HG03378 (cell line): ENCODE measurements around the gene ITIH5.
"Not testable (repeated sequence)": the region's sequence is repeated elsewhere in the genome, so short reads cannot be mapped to it uniquely, and the experiment has no call there.

Experiments
- ATAC-seq: cut with Tn5 transposase; IDR thresholded peaks from one replicate; pipeline ENCODE4 v1.9.1; 2021; ENCODE audit warnings: mild to moderate bottlenecking, moderate library complexity; ENCODE audit not compliant: unreplicated experiment

Gene ITIH5

DNA sequence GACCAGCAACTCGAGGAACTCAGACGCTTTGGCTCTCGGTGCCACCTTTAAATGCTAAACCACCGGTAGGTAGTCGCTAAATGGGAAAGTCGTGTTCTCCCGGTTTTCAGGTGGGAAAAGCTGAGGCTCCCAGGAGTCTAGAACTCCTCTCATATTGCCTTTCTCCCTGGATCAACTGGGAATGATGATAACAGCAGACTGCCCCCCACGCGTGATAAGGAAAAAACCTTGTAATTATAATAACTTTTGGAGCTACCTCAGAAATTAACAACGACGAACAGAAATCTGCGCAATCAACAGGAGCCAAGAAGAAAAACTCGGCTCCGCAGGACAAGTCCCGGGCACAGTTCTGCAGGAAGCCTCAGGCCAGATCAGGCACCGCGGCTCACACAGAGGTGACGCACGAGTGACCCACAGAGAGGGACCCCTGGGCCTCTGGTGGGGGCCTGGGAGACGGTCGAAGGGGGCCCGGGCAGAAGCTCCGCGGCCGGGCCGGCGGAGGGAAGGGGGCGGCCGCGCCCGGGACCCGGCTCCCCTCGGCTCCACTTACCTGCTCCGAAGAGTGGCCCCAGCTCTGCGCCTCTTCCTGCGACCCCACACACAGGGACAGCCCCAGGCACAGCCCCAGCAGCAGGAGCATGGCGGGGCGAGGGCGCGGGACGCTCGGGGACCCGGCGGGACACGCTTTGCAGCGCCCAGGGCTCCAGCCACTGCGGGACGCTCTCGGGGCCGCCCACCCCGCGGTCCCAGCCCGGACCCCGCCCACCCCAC, at the start of gene ITIH5:
Gene ITIH5 (minus strand): TSS at position 714 of the 771 bp plus-strand sequence. CDS start 74 bp downstream, at position 640.
- no peak for ATAC-seq

GRCh38 chr10:7715515-7715914, 48.7 kb upstream of the ITIH5 start:
- ATAC-seq = no peak

GRCh38 chr10:7711075-7711474, 44.3 kb upstream of the ITIH5 start:
- ATAC-seq = not testable (repeated sequence)

GRCh38 chr10:7710446-7710845, 43.7 kb upstream of the ITIH5 start:
- ATAC-seq = no peak

DNA sequence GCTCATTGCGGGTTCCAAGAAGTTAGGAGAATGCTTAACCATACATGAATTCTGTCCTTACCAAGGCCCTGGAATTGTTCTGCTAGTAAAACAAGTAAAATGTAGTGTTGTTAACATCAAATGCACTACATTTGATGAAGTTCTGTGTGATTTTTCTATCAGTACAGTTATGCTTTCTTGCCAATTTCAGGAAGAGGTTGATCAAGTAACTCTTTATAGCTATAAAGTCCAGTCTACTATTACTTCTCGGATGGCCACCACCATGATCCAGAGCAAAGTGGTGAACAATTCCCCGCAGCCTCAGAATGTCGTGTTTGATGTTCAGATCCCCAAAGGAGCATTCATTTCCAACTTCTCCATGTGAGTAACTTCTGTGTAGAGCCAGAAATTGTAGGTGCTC, 42.1 kb upstream of the ITIH5 start:
- no peak for ATAC-seq

GRCh38 chr10:7707858-7708622, 41.3 kb upstream of the ITIH5 start:
- ATAC-seq = no peak

DNA sequence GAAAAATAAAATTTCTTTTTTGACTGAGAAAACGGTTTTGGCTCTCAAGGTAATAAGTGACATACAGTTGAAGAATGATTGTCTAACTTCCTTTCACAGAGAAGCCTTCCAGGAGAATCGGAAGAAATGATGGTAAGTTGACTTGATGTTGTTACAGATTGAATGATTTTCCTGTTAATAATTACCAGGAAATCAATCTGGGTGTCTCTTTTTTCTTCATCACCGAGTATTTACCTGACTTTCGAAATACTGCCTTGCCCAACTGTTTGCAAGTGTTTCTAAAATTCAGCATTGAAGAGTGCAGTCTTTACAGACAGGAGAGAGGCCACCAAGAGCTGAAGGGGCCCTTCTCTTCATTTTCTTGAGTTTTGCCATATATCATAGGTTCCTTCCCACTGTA, 40.3 kb upstream of the ITIH5 start:
- no peak for ATAC-seq

DNA sequence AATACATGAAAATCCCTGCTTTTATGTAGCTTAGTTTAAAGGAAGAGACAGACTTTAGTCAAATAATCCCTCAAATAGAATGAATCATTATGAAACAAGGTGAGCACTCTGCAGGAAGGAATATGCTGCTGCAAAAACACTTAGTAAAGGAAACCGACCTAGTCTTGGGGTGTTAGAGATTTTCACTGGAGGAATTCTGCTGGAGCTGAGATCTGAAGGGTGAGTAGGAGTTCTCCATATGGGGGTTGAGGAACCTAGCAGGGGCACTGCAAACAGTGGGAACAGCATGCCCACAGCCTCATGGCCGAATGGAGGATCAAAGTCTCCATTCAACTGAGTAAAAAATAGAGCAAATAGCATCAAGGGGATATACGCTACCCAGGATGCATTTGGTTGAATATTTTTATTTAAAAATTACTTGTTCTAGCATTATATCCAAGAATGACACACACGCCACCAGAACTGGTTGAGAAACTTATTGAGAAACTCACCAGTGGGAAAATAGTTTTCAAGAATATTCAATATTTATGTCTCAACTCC, 39.8 kb upstream of the ITIH5 start:
- ATAC-seq = no peak

- ATAC-seq = no peak
Observed at GRCh38 chr10:7705341-7705740, 38.6 kb upstream of the ITIH5 start.

- ATAC-seq = no peak
Observed at GRCh38 chr10:7704071-7705016, 37.6 kb upstream of the ITIH5 start.

DNA sequence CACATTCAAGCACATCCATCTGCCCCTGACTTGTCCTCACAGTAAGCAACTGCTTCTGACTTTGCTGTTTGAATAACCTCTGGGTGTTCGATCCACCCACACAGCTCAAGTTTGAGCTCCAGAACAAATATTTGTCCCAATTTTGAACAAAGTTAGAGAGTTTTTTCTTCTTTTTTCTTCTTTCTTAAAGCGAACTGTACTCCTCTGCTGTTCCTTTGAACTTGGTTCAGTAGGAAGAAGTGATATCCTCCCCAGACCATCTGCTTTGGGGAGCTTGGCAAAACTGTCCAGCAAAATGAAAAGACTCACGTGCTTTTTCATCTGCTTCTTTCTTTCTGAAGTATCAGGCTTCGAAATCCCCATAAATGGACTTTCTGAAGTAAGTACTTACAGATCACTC, 36.4 kb upstream of the ITIH5 start, which contains the start of gene ITIH2:
Gene ITIH2 (plus strand): TSS at position 177 of the 400 bp plus-strand sequence. CDS start 119 bp downstream, at position 296.
- ATAC-seq = no peak

DNA sequence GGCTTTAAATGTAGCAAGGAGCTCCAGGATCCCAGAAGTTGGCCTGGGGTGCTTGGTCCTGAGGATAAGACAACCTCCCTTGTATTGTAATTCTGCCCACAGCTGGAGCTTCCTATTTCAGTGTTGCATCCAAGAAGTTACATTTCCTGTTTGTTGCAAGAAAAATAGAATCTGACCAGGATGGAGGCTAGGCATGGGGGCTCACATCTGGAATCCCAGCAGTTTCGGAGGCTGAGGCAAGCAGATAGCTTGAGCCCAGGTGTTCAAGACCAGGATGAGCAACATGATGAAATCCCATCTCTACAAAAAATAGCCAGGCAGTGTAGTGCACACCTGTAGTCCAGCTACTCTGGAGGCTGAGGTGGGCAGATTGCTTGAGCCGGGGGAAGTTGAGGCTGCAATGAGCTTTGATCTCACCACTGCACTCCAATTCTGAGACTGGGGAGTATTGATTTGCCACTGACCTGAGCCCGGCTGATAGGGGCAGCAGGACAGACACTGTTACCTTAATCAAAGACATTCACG, 35.6 kb upstream of the ITIH5 start:
- no peak for ATAC-seq

DNA sequence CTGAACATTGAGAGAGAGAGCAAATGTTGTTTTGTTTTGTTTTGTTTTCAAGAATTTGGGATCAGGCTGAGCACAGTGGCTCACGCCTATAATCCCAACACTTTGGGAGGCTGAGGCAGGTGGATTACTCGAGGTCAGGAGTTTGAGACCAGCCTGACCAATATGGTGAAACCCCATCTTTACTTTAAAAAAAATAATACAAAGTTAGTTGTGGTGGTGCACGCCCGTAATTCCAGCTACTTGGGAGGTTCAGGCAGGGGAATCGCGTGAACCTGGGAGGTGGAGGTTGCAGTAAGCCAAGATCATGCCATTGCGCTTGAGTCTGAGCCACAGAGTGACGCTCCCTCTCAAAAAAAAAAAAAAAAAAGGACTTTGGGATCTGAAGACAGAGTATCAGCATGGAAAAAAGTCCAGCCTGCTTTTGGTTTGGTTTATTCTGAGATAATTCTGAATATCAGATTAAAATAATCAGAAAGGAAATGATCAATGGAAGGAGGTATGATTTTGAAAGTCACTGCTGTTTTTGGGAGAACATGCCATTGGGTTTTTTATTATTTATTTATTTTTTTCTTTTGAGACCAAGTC, 34.5 kb upstream of the ITIH5 start:
- no peak for ATAC-seq

GRCh38 chr10:7700577-7701125, 33.9 kb upstream of the ITIH5 start:
- no peak for ATAC-seq

DNA sequence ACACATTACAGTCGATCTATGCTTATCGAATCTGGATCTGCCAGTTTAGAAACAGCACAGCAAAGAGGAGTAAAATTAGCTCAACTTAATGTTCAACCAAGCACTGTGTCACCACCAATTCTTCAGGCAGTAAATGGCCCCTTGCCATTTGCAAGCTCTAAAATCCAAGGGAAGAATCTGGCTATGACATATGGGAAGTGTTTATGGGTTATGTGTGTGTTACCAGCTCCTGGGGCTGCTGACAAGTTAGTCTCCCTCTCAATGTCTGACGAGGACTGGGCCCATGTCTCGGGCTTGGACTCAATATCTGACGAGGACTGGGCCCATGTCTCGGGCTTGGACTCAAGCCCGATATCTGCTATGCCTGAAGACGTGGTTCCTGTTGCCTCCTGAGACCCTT, 30.7 kb upstream of the ITIH5 start:
- ATAC-seq = no peak

- no peak for ATAC-seq
Observed at GRCh38 chr10:7696545-7696944, 29.8 kb upstream of the ITIH5 start.

DNA sequence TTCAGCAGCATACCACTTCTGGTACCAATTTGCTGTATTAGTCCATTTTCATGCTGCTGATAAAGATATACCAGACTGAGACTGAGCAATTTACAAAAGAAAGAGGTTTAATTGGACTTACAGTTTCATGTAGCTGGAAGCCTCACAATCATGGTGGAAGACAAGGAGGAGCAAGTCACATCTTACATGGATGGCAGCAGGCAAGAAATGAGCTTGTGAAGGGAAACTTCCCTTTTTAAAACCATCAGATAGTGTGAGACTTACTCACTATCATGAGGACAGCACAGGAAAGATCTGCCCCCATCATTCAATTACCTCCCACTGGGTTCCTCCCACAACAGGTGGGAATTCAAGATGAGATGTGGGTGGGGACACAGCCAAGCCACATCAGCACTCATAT, 26.4 kb upstream of the ITIH5 start:
- not testable (repeated sequence) for ATAC-seq

DNA sequence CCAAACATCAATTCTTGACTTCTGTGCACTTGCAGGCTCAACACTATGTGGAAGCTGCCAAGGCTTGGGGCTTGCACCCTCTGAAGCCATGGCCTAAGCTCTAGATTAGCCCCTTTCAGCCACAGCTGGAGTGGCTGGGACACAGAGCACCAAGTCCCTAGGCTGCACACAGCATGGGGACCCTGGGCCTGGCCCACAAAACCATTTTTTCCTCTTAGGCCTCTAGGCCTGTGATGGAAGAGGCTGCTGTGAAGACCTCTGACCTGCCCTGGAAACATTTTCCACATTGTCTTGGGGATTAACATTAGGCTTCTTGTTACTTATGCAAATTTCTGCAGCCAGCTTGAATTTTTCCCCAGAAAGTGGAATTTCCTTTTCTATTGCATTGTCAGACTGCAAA, 25.6 kb upstream of the ITIH5 start:
- ATAC-seq = not testable (repeated sequence)

GRCh38 chr10:7690885-7691597, 24.3 kb upstream of the ITIH5 start:
- not testable (repeated sequence) for ATAC-seq
